GM23338 (cell line): Measurements from ENCODE around the gene SLC35F1. TPM values are rescaled to one million over a fixed set of nuclear protein-coding genes. Genes with fewer than 3 reads are reported as not detected.

Experiments used
- ATAC-seq: fragments of 200-7000 bp; cut with Tn5 transposase; 3 replicates; pipeline ENCODE4 v1.9.1; 2020
- DNase-seq: peaks from one replicate; pipeline ENCODE4 v3.0.0-alpha.2; 2015; ENCODE audit warnings: low spot score
- H2AFZ ChIP-seq: fragments of 200-600 bp; sonication (generic); 2 replicates; pipeline ENCODE4 v1.8.0; 2016; ENCODE audit warnings: antibody characterized with exemption, mild to moderate bottlenecking, moderate library complexity
- H3F3A ChIP-seq: fragments of 200-600 bp; sonication (generic); replicated peaks from 2 replicates; pipeline ENCODE4 v1.8.0; 2017; ENCODE audit warnings: antibody characterized with exemption, mixed run types, low read depth
- H3K27ac ChIP-seq: fragments of 200-600 bp; sonication (generic); 2 replicates; pipeline ENCODE4 v1.6.1; 2016; ENCODE audit warnings: low read depth
- H3K27me3 ChIP-seq: fragments of 200-600 bp; sonication (generic); 2 replicates; pipeline ENCODE4 v1.8.0; 2016; ENCODE audit warnings: mild to moderate bottlenecking, mixed run types, moderate library complexity; ENCODE audit not compliant: insufficient read depth
- H3K36me3 ChIP-seq: fragments of 200-600 bp; sonication (generic); 2 replicates; pipeline ENCODE4 v1.8.0; 2016; ENCODE audit warnings: mild to moderate bottlenecking; ENCODE audit not compliant: insufficient read depth
- H3K4me1 ChIP-seq: fragments of 200-600 bp; sonication (generic); 2 replicates; pipeline ENCODE4 v1.8.0; 2016; ENCODE audit warnings: mild to moderate bottlenecking, moderate library complexity; ENCODE audit not compliant: insufficient read depth
- H3K4me2 ChIP-seq: fragments of 200-600 bp; sonication (generic); 2 replicates; pipeline ENCODE4 v1.7.1; 2017; ENCODE audit warnings: mixed run types
- H3K4me3 ChIP-seq: fragments of 200-600 bp; sonication (generic); 2 replicates; pipeline ENCODE4 v1.6.1; 2016; ENCODE audit warnings: mixed run types
- H3K79me2 ChIP-seq: fragments of 200-600 bp; sonication (generic); replicated peaks from 2 replicates; pipeline ENCODE4 v1.8.0; 2017; ENCODE audit warnings: mild to moderate bottlenecking; ENCODE audit not compliant: insufficient read depth
- H3K9me2 ChIP-seq: fragments of 200-600 bp; sonication (generic); 2 replicates; pipeline ENCODE4 v1.8.0; 2017; ENCODE audit not compliant: insufficient read depth
- H4K20me1 ChIP-seq: fragments of 200-600 bp; sonication (generic); replicated peaks from 2 replicates; pipeline ENCODE4 v1.8.0; 2017; ENCODE audit warnings: mild to moderate bottlenecking; ENCODE audit not compliant: insufficient read depth
- H3K27ac Mint-ChIP-seq: 2 replicates; pipeline ENCODE4 v1.8.0; 2020; ENCODE audit warnings: inconsistent platforms, mild to moderate bottlenecking, moderate library complexity, mixed read lengths
- H3K27me3 Mint-ChIP-seq: 3 replicates; pipeline ENCODE4 v1.8.0; 2022; ENCODE audit warnings: low read depth, mild to moderate bottlenecking, moderate library complexity, mixed read lengths, inconsistent platforms; ENCODE audit not compliant: insufficient read depth, poor library complexity
- H3K36me3 Mint-ChIP-seq: 3 replicates; pipeline ENCODE4 v1.8.0; 2021; ENCODE audit warnings: low read depth, mild to moderate bottlenecking, inconsistent platforms, moderate library complexity, mixed read lengths
- H3K4me1 Mint-ChIP-seq: 3 replicates; pipeline ENCODE4 v1.8.0; 2020; ENCODE audit warnings: mild to moderate bottlenecking, inconsistent platforms, mixed read lengths
- H3K4me3 Mint-ChIP-seq: 3 replicates; pipeline ENCODE4 v1.8.0; 2021; ENCODE audit warnings: moderate library complexity, mild to moderate bottlenecking, inconsistent platforms, mixed read lengths
- H3K9me3 Mint-ChIP-seq: 3 replicates; pipeline ENCODE4 v1.8.0; 2020; ENCODE audit warnings: moderate library complexity, mild to moderate bottlenecking, inconsistent platforms, mixed read lengths
- CREB1 ChIP-seq: fragments of 250-450 bp; sonication (Bioruptor Pico); IDR thresholded peaks from 2 replicates; pipeline ENCODE4 v1.5.0; 2020; ENCODE audit warnings: low read depth, mild to moderate bottlenecking, moderate library complexity
- ETS1 ChIP-seq: IDR thresholded peaks from 2 replicates; pipeline ENCODE4 v1.6.1; 2016; ENCODE audit warnings: antibody characterized with exemption
- EZH2phosphoT487 ChIP-seq: fragments of 200-600 bp; sonication (generic); IDR thresholded peaks from one replicate; pipeline ENCODE4 v1.8.1; 2018; ENCODE audit warnings: antibody characterized with exemption; ENCODE audit not compliant: unreplicated experiment
- JUNB ChIP-seq: IDR thresholded peaks from one replicate; pipeline ENCODE4 v1.6.1; 2016; ENCODE audit warnings: antibody characterized with exemption; ENCODE audit not compliant: unreplicated experiment
- NANOG ChIP-seq: IDR thresholded peaks from 2 replicates; pipeline ENCODE4 v1.6.1; 2016; ENCODE audit warnings: antibody characterized with exemption, borderline replicate concordance
- POLR2AphosphoS5 ChIP-seq: IDR thresholded peaks from 2 replicates; pipeline ENCODE4 v1.6.1; 2016; ENCODE audit warnings: antibody characterized with exemption, low read depth
- REST ChIP-seq: IDR thresholded peaks from one replicate; pipeline ENCODE4 v1.6.1; 2018; ENCODE audit warnings: antibody characterized with exemption; ENCODE audit not compliant: unreplicated experiment
- ZNF114 ChIP-seq: fragments of 250-450 bp; sonication (Bioruptor Pico); IDR thresholded peaks from 2 replicates; pipeline ENCODE4 v1.5.0; 2020; ENCODE audit warnings: mild to moderate bottlenecking, moderate library complexity
- ZNF331 ChIP-seq: fragments of 250-450 bp; sonication (Bioruptor Pico); IDR thresholded peaks from 2 replicates; pipeline ENCODE4 v1.5.0; 2020; ENCODE audit warnings: low read depth, mild to moderate bottlenecking, moderate library complexity
- ZNF462 ChIP-seq: fragments of 250-450 bp; sonication (Bioruptor Pico); IDR thresholded peaks from 2 replicates; pipeline ENCODE4 v1.5.0; 2020; ENCODE audit warnings: mild to moderate bottlenecking, moderate library complexity
- polyA plus RNA-seq: library from polyadenylated mRNA; unstranded; fragments of >200 nt; fragmentation: Nextera tagmentation; extraction: Ambion mirVana; gene quantifications from 2 replicates; pipeline ENCODE4 v1.2.1, GENCODE V29; 2016
- total RNA-seq: library from RNA; depleted of rRNA; stranded (reverse); fragments of >200 nt; shearing (Covaris generic); gene quantifications from 2 replicates; pipeline ENCODE4 v1.2.3, GENCODE V29; 2014

Gene SLC35F1
- total and polyA plus RNA-seq, 2 experiments from 2014 or later: 3.0 to 10.3 TPM

- TF ChIP-seq ZNF462: no peak
Measured at GRCh38 chr6:118353564-118353963, 446.5 kb downstream of the SLC35F1 start (continued).

- Histone ChIP-seq H3K9me2 (no peaks in the 10 kb centered on the region), H3K27ac (no peak overlapping the region), H3K4me2 (no peak overlapping the region), H3K4me3 (no peak overlapping the region), H3F3A (no peaks in the 10 kb centered on the region), H2AFZ (no peak overlapping the region), H3K36me3 (no peaks in the 10 kb centered on the region), H3K79me2 (no peaks in the 10 kb centered on the region), H3K27me3 (no peaks in the 10 kb centered on the region), H3K4me1 (no peaks in the 10 kb centered on the region), H4K20me1 (no peaks in the 10 kb centered on the region)
- Mint-ChIP-seq H3K4me1 (0 out of 3 replicates have a peak, but pooled peaks cover 4% of the 10 kb centered on the region), H3K36me3 (no peaks in the 10 kb centered on the region), H3K27me3 (peaks cover 2% of the 10 kb centered on the region), H3K9me3 (peaks cover 5% of the 10 kb centered on the region; the same call in 1 of the 3 replicates), H3K4me3 (no peak overlapping the region), H3K27ac (no peak overlapping the region)
- no peak for ATAC-seq
- DNase-seq: no peak
- TF ChIP-seq CREB1 (no peak), NANOG (no peak), ZNF331 (no peak), EZH2phosphoT487 (no peak), ETS1 (no peak), POLR2AphosphoS5 (no peak), REST (no peak), ZNF114 (CRISPR knock-in tag) (no peak), JUNB (no peak)
Measured at GRCh38 chr6:118354641-118355040, 447.6 kb downstream of the SLC35F1 start.
